ENCODE data around the gene LAMTOR1.

The LAMTOR1 gene

GRCh38 chr11:72116019-72116755 is 13.1 kb upstream of the LAMTOR1 start:
- FAIRE-seq = no peak

- no peak for FAIRE-seq
Measured at GRCh38 chr11:72114570-72114969, 11.5 kb upstream of the LAMTOR1 start.

GRCh38 chr11:72112978-72113808 is 10.1 kb upstream of the LAMTOR1 start:
- FAIRE-seq = no peak

- FAIRE-seq = peak; percentile 96
Measured at GRCh38 chr11:72112143-72112977, 9.3 kb upstream of the LAMTOR1 start, which contains the start of gene ANAPC15. ANAPC15 (minus strand) TSS chr11:72112695; CDS start chr11:72111276, 1,419 bp downstream.

GRCh38 chr11:72111300-72112142 is 8.4 kb upstream of the LAMTOR1 start:
- FAIRE-seq = no peak

- no peak for FAIRE-seq
Measured at GRCh38 chr11:72105888-72106287, 2.8 kb upstream of the LAMTOR1 start, which contains the start of gene TOMT. TOMT (plus strand) TSS chr11:72105924; CDS start chr11:72105952, 28 bp downstream.

- no peak for FAIRE-seq
Measured at GRCh38 chr11:72103754-72104167, 664 bp upstream of the LAMTOR1 start.

- FAIRE-seq = no peak
Measured at GRCh38 chr11:72102631-72102945, 509 bp downstream of the LAMTOR1 start.

GRCh38 chr11:72102162-72102561 is 935 bp downstream of the LAMTOR1 start:
- FAIRE-seq = no peak

- FAIRE-seq = no peak
Measured at GRCh38 chr11:72100462-72100861, 2.6 kb downstream of the LAMTOR1 start.

GRCh38 chr11:72100009-72100408 is 3.1 kb downstream of the LAMTOR1 start:
- no peak for FAIRE-seq

- FAIRE-seq = no peak
Measured at GRCh38 chr11:72098741-72099140, 4.4 kb downstream of the LAMTOR1 start.

GRCh38 chr11:72091292-72091691 is 11.8 kb downstream of the LAMTOR1 start:
- no peak for FAIRE-seq

- no peak for FAIRE-seq
Measured at GRCh38 chr11:72088076-72088808, 14.9 kb downstream of the LAMTOR1 start.

GRCh38 chr11:72085621-72086351 is 17.3 kb downstream of the LAMTOR1 start:
- FAIRE-seq = no peak

- no peak for FAIRE-seq
Measured at GRCh38 chr11:72084965-72085364, 18.1 kb downstream of the LAMTOR1 start.

- FAIRE-seq = no peak
Measured at GRCh38 chr11:72084076-72084475, 19.0 kb downstream of the LAMTOR1 start.

- FAIRE-seq = no peak
Measured at GRCh38 chr11:72083414-72083813, 19.7 kb downstream of the LAMTOR1 start.

GRCh38 chr11:72081821-72082453 is 21.2 kb downstream of the LAMTOR1 start:
- FAIRE-seq = no peak

GRCh38 chr11:72081184-72081644 is 21.9 kb downstream of the LAMTOR1 start:
- no peak for FAIRE-seq

Data from TTC549 (cell line).